HEK293T (cell line): ENCODE measurements around the gene GPS1.

Source experiments
- CTCF ChIA-PET: fragments of 350-600 bp; formaldehyde crosslinking; extraction: SDS; loops from one replicate; lab custom pipeline; 2021; ENCODE audit warnings: antibody characterized with exemption, inconsistent platforms; lab: Yijun Ruan, JAX
- POLR2A ChIA-PET: fragments of 350-600 bp; formaldehyde crosslinking; extraction: SDS; loops from one replicate; lab custom pipeline; 2020; ENCODE audit warnings: antibody characterized with exemption, inconsistent platforms; lab: Yijun Ruan, JAX
- DNase-seq: peaks from one replicate; pipeline ENCODE4 v3.0.0; 2012; ENCODE audit warnings: mixed read lengths; ENCODE audit errors: extremely low spot score
- ARNT ChIP-seq: fragments of 450-650 bp; IDR thresholded peaks from 2 replicates; pipeline ENCODE4 v1.6.1; 2017; ENCODE audit warnings: mild to moderate bottlenecking
- BHLHE40 ChIP-seq: fragments of 450-650 bp; IDR thresholded peaks from 2 replicates; pipeline ENCODE4 v1.6.1; 2016; ENCODE audit warnings: mild to moderate bottlenecking, moderate library complexity, borderline replicate concordance
- CTBP1 ChIP-seq: fragments of 450-650 bp; IDR thresholded peaks from 2 replicates; pipeline ENCODE4 v1.6.1; 2016; ENCODE audit warnings: borderline replicate concordance
- ELF4 ChIP-seq: fragments of 450-650 bp; IDR thresholded peaks from 2 replicates; pipeline ENCODE4 v1.6.1; 2017; ENCODE audit warnings: antibody characterized with exemption
- FOXA1 ChIP-seq: fragments of 450-650 bp; IDR thresholded peaks from 2 replicates; pipeline ENCODE4 v1.6.1; 2016; ENCODE audit warnings: mild to moderate bottlenecking
- FOXK2 ChIP-seq: fragments of 450-650 bp; IDR thresholded peaks from 2 replicates; pipeline ENCODE4 v1.6.1; 2016; ENCODE audit warnings: mild to moderate bottlenecking
- HDGF ChIP-seq: fragments of 450-650 bp; IDR thresholded peaks from 2 replicates; pipeline ENCODE4 v1.6.1; 2017; ENCODE audit warnings: antibody characterized with exemption, borderline replicate concordance
- L3MBTL2 ChIP-seq: fragments of 450-650 bp; conservative IDR thresholded peaks from 2 replicates; pipeline ENCODE4 v1.6.1; 2016; ENCODE audit warnings: mild to moderate bottlenecking
- LEF1 ChIP-seq: fragments of 450-650 bp; IDR thresholded peaks from 2 replicates; pipeline ENCODE4 v1.6.1; 2017; ENCODE audit warnings: mild to moderate bottlenecking, borderline replicate concordance
- NFRKB ChIP-seq: fragments of 450-650 bp; IDR thresholded peaks from 2 replicates; pipeline ENCODE4 v1.6.1; 2016; ENCODE audit warnings: mild to moderate bottlenecking, moderate library complexity
- PKNOX1 ChIP-seq: fragments of 450-650 bp; IDR thresholded peaks from 2 replicates; pipeline ENCODE4 v1.6.1; 2016
- SP1 ChIP-seq: fragments of 450-650 bp; IDR thresholded peaks from 2 replicates; pipeline ENCODE4 v1.6.1; 2017
- SUZ12 ChIP-seq: fragments of 450-650 bp; IDR thresholded peaks from 2 replicates; pipeline ENCODE4 v1.6.1; 2016; ENCODE audit warnings: mild to moderate bottlenecking
- TARDBP ChIP-seq: fragments of 450-650 bp; IDR thresholded peaks from 2 replicates; pipeline ENCODE4 v1.6.1; 2016
- ZNF384 ChIP-seq: fragments of 450-650 bp; IDR thresholded peaks from 2 replicates; pipeline ENCODE4 v1.6.1; 2016

GPS1 gene

GRCh38 chr17:82081966-82082365 is 30.3 kb downstream of the GPS1 start:
- CTCF ChIA-PET, result no interaction called here
- no peak for DNase-seq
- POLR2A ChIA-PET, result interaction anchor here (1.0 kb wide), 1 partner anchor 16 kb away, joined by 4 read pairs; the partner anchor contains the start of gene DUS1L
- TF ChIP-seq CTBP1 (no peak), FOXK2 (no peak)

GRCh38 chr17:82082456-82082855 is 30.8 kb downstream of the GPS1 start:
- ChIA-PET CTCF (no interaction called here), POLR2A (no interaction called here)

GRCh38 chr17:82083009-82083408 is 31.3 kb downstream of the GPS1 start:
- CTCF ChIA-PET, result no interaction called here

More at GRCh38 chr17:82082456-82082855, 30.8 kb downstream of the GPS1 start:
- TF ChIP-seq CTBP1 (no peak), ARNT (no peak), L3MBTL2 (no peak), ZNF384 (no peak), HDGF (no peak), NFRKB (no peak), ELF4 (no peak), BHLHE40 (no peak), SUZ12 (no peak)
- DNase-seq, result no peak

GRCh38 chr17:82083533-82084359 is 32.0 kb downstream of the GPS1 start:
- ChIA-PET POLR2A (no interaction called here), CTCF (no interaction called here)
- DNase-seq, result no peak
- no peak for TF ChIP-seq LEF1
- no peak for TF ChIP-seq ZNF384

More at GRCh38 chr17:82083009-82083408, 31.3 kb downstream of the GPS1 start:
- TF ChIP-seq TARDBP, result no peak
- no peak for TF ChIP-seq BHLHE40
- TF ChIP-seq CTBP1, result no peak
- TF ChIP-seq SP1, result no peak
- TF ChIP-seq NFRKB, result no peak
- TF ChIP-seq HDGF, result no peak
- TF ChIP-seq FOXA1, result no peak
- no peak for TF ChIP-seq PKNOX1
- POLR2A ChIA-PET, result no interaction called here
- no peak for DNase-seq

- TF ChIP-seq FOXK2 (no peak), HDGF (no peak), SP1 (no peak), CTBP1 (no peak), TARDBP (no peak), FOXA1 (no peak), SUZ12 (no peak)
- POLR2A ChIA-PET, result interaction anchor here (1.1 kb wide), 1 partner anchor 11 kb away, joined by 3 read pairs; no protein-coding TSS in a partner anchor
- CTCF ChIA-PET, result no interaction called here
These were observed 32.8 kb downstream of the GPS1 start for GRCh38 chr17:82084373-82085030.

GRCh38 chr17:82085031-82085861 is 33.5 kb downstream of the GPS1 start:
- TF ChIP-seq TARDBP (no peak), FOXA1 (no peak), SUZ12 (no peak), ZNF384 (no peak), HDGF (no peak), NFRKB (no peak), CTBP1 (no peak), PKNOX1 (no peak), BHLHE40 (no peak), LEF1 (no peak)
- no peak for DNase-seq
- ChIA-PET POLR2A (interaction anchor here (1.1 to 5.2 kb wide), 2 partner anchors 11 to 13 kb away, joined by 3 to 19 read pairs; partner anchors contain the start of gene FASN), CTCF (no interaction called here)

More at GRCh38 chr17:82084373-82085030, 32.8 kb downstream of the GPS1 start:
- no peak for DNase-seq
